Activated CD8-positive, alpha-beta T cell treated with anti-CD3 and anti-CD28 coated beads, Interleukin-2, amount 10 ng/mL, durations not matched to agents 7 days and 5 days (primary cell): Measurements from ENCODE around the gene SP9. TPM values are rescaled to one million over a fixed set of nuclear protein-coding genes. Genes with fewer than 3 reads are reported as not detected.
A peak's percentile ranks its signal among the peaks of the same experiment; 100 is the strongest.

ENCODE experiments used
- ATAC-seq: fragments of 150-1000 bp; cut with Tn5 transposase; one replicate; pipeline ENCODE4 v1.10.0; 2021; ENCODE audit warnings: moderate library complexity
- CTCF ChIA-PET: fragments of 350-600 bp; sonication (Branson Sonifier 250); formaldehyde crosslinking; loops from one replicate; lab custom pipeline; 2021; ENCODE audit warnings: antibody characterized with exemption; lab: Charles Lee
- POLR2A ChIA-PET: fragments of 350-600 bp; sonication (Branson Sonifier 250); formaldehyde crosslinking; loops from one replicate; lab custom pipeline; 2021; ENCODE audit warnings: antibody characterized with exemption; lab: Charles Lee
- DNase-seq: peaks from one replicate; pipeline ENCODE4 v3.0.0-alpha.2; 2020
- H3K27ac Mint-ChIP-seq: one replicate; pipeline ENCODE4 v1.8.0; 2021; ENCODE audit warnings: mild to moderate bottlenecking, mixed read lengths
- H3K27me3 Mint-ChIP-seq: one replicate; pipeline ENCODE4 v1.8.0; 2021; ENCODE audit warnings: low read depth, mixed read lengths
- H3K36me3 Mint-ChIP-seq: one replicate; pipeline ENCODE4 v1.8.0; 2021; ENCODE audit warnings: low read depth, mixed read lengths
- H3K4me1 Mint-ChIP-seq: one replicate; pipeline ENCODE4 v1.8.0; 2021; ENCODE audit warnings: low read depth, mixed read lengths
- H3K4me3 Mint-ChIP-seq: one replicate; pipeline ENCODE4 v1.8.0; 2021; ENCODE audit warnings: mild to moderate bottlenecking, mixed read lengths
- H3K9me3 Mint-ChIP-seq: one replicate; pipeline ENCODE4 v1.8.0; 2022; ENCODE audit warnings: mixed read lengths; ENCODE audit not compliant: insufficient read depth
- total RNA-seq, 2 experiments: library from RNA; stranded (reverse); gene quantifications; one replicate each; pipeline ENCODE4 v1.2.3, GENCODE V29; 2021

SP9 gene
- not detected for total RNA-seq

GRCh38 chr2:174334781-174335251 lies at the start of gene SP9:
TSS of gene SP9 (plus strand) at chr2:174334954. CDS start at chr2:174335093, 139 bp downstream.
- H3K36me3 Mint-ChIP-seq: peaks cover 5% of the 10 kb centered on the region
- peaks cover 36% of the 10 kb centered on the region for H3K4me1 Mint-ChIP-seq
- ChIA-PET CTCF (interaction anchor here (0.6 to 1.1 kb wide), 3 partner anchors 10 to 176 kb away, joined by 3 read pairs; no protein-coding TSS in a partner anchor), POLR2A (interaction anchor here (0.6 kb wide), 1 partner anchor 9 kb away, joined by 3 read pairs; no protein-coding TSS in a partner anchor)
- H3K27ac Mint-ChIP-seq: peak within 1 kb of the TSS; percentile 67
- H3K9me3 Mint-ChIP-seq: no peaks in the 10 kb centered on the region
- H3K27me3 Mint-ChIP-seq: peaks cover 78% of the 10 kb centered on the region
- ATAC-seq: peak; percentile 21
- DNase-seq: no peak
- H3K4me3 Mint-ChIP-seq: peak within 1 kb of the TSS; percentile 63

DNA sequence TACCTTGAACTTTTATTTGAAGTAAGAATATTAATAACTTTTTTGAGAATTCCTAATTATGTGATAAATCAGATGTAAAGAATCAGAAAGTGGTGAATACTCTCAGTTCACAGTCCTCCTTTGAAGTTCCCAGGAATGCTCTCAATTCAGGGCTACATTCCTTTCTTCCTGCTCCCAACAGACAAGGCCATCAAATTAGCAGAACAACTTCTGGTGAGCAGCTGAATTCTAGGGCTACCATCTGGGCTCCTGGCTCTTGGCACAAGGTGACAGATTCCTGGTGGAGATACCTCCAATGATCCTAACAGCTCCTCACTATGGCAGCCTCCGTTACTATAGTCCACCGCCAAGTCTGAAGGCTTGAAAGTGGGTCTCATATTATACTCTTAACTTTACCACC lies 48.6 kb upstream of the SP9 start:
- Mint-ChIP-seq H3K27ac (no peak overlapping the region), H3K9me3 (no peaks in the 10 kb centered on the region), H3K27me3 (peaks cover 40% of the 10 kb centered on the region), H3K4me1 (peaks cover 4% of the 10 kb centered on the region), H3K4me3 (no peak overlapping the region), H3K36me3 (no peaks in the 10 kb centered on the region)
- ChIA-PET POLR2A (no interaction called here), CTCF (no interaction called here)
- ATAC-seq (no peak), DNase-seq (no peak)

DNA sequence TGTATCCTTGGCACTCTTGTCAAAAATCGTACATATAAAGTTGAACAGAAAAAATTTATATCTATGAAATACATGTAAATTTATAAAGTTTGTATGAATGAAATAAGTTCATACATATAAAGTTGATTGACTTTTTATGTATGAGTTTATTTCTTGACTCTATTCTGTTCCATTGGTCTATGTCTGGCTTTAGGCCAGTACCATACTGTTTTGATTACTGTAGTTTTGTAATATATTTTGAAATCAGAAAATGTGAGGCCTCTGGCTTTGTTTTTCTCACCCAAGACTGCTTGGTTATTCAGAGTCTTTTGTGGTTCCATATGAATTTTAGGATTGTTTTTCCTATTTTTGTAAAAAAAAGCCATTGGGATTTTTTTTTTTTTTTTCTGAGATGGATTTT lies 41.8 kb upstream of the SP9 start:
- Mint-ChIP-seq H3K27me3 (peaks cover 22% of the 10 kb centered on the region), H3K4me1 (peaks cover 5% of the 10 kb centered on the region), H3K27ac (no peak overlapping the region), H3K4me3 (no peak overlapping the region), H3K36me3 (no peaks in the 10 kb centered on the region), H3K9me3 (peaks cover 4% of the 10 kb centered on the region)
- CTCF ChIA-PET: no interaction called here
- DNase-seq (no peak), ATAC-seq (no peak)
- POLR2A ChIA-PET: no interaction called here

DNA sequence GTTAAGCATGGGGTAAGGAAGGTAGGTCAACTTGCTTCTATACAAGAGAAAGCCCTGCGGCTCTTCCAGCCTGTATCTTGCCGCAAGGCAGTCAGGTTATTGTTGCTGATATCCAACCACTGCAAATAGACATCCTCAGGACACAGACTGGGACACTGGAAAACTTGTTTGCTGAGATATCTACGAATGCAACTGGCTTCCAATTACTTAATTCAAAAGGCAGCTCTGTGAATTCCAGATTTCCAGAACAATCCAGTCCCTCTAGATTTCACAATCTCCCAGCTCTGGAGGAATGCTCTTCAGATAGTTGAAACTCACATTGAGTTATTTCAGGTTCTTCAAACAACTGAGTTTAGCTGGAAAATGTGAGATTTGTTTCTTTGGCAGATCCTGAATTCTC lies 34.6 kb upstream of the SP9 start:
- POLR2A ChIA-PET: no interaction called here
- DNase-seq (no peak), ATAC-seq (no peak)
- Mint-ChIP-seq H3K27ac (no peak overlapping the region), H3K27me3 (peaks cover 21% of the 10 kb centered on the region), H3K9me3 (no peaks in the 10 kb centered on the region), H3K36me3 (no peaks in the 10 kb centered on the region), H3K4me1 (no peaks in the 10 kb centered on the region), H3K4me3 (no peak overlapping the region)
- CTCF ChIA-PET: no interaction called here

GRCh38 chr2:174312581-174313234 lies 22.0 kb upstream of the SP9 start:
- ChIA-PET POLR2A (no interaction called here), CTCF (no interaction called here)
- H3K9me3 Mint-ChIP-seq: no peaks in the 10 kb centered on the region
- H3K27me3 Mint-ChIP-seq: peaks cover 37% of the 10 kb centered on the region
- H3K4me1 Mint-ChIP-seq: no peaks in the 10 kb centered on the region
- ATAC-seq (no peak), DNase-seq (no peak)
- no peak overlapping the region for H3K4me3 Mint-ChIP-seq
- H3K27ac Mint-ChIP-seq: no peak overlapping the region
- no peaks in the 10 kb centered on the region for H3K36me3 Mint-ChIP-seq

- no peak overlapping the region for H3K4me3 Mint-ChIP-seq
- H3K4me1 Mint-ChIP-seq: peaks cover 13% of the 10 kb centered on the region
- POLR2A ChIA-PET: interaction anchor here (0.6 kb wide), 1 partner anchor 1186 kb away, joined by 3 read pairs; no protein-coding TSS in a partner anchor
These were observed 12.6 kb upstream of the SP9 start for GRCh38 chr2:174322149-174322548.

DNA sequence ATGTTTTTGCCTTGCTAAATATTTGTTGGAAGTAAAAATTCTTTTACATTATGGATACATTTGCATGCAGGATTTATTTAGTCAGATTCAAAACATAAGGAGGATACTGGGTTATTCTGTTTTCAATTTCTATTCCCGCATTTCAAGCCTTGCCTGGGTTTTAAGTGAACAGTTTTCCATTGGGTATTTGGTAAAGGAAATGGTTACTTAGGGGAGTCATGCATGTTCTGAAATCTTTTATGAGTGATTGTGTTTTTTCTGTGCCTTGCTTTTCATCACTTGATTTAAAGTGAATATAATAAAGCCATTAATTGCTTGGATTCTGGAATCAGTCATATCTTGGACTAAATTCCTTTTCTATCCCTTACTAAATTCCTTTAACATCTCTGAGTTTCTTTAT lies 12.0 kb upstream of the SP9 start:
- Mint-ChIP-seq H3K27ac (no peak overlapping the region), H3K4me1 (peaks cover 19% of the 10 kb centered on the region), H3K4me3 (no peak overlapping the region), H3K27me3 (peaks cover 61% of the 10 kb centered on the region), H3K36me3 (peaks cover 2% of the 10 kb centered on the region), H3K9me3 (no peaks in the 10 kb centered on the region)
- ChIA-PET POLR2A (no interaction called here), CTCF (no interaction called here)
- ATAC-seq (no peak), DNase-seq (no peak)

More at GRCh38 chr2:174322149-174322548, 12.6 kb upstream of the SP9 start:
- Mint-ChIP-seq H3K27ac (no peak overlapping the region), H3K36me3 (no peaks in the 10 kb centered on the region), H3K9me3 (no peaks in the 10 kb centered on the region), H3K27me3 (peaks cover 57% of the 10 kb centered on the region)
- CTCF ChIA-PET: no interaction called here
- ATAC-seq (no peak), DNase-seq (no peak)

DNA sequence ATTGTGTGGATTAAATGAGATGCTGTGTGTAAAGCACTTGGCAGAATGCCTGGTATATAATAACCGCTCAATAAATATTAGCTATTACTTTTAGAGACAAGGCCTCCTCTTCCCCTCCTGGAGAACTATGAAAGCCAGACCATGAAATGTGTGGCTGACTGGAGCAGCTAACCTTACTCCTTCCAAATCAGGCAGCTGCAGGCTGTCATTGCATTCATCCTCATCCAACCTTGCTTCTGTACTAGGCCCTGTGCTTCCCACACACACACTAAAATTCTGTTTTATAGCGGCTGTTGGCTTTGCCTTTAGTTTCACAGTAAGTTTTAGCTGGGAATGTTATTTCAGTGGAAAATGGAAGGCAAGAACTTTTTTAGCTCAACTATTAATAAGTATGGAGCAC lies 10.2 kb upstream of the SP9 start:
- ChIA-PET CTCF (interaction anchor here (0.8 to 3.4 kb wide), 7 partner anchors 10 to 186 kb away, joined by 3 to 18 read pairs (median 5); no protein-coding TSS in a partner anchor), POLR2A (no interaction called here)
- Mint-ChIP-seq H3K9me3 (no peaks in the 10 kb centered on the region), H3K27ac (no peak overlapping the region), H3K27me3 (peaks cover 71% of the 10 kb centered on the region), H3K4me3 (no peak overlapping the region), H3K4me1 (peaks cover 29% of the 10 kb centered on the region), H3K36me3 (peaks cover 3% of the 10 kb centered on the region)
- DNase-seq (no peak), ATAC-seq (no peak)

GRCh38 chr2:174325373-174326160 lies 9.2 kb upstream of the SP9 start:
- POLR2A ChIA-PET: interaction anchor here (0.6 to 0.8 kb wide), 2 partner anchors 10 to 11 kb away, joined by 3 read pairs; no protein-coding TSS in a partner anchor
- CTCF ChIA-PET: interaction anchor here (0.8 to 3.4 kb wide), 8 partner anchors 11 to 923 kb away, joined by 3 to 18 read pairs (median 4); no protein-coding TSS in a partner anchor

GRCh38 chr2:174326161-174327020 lies 8.4 kb upstream of the SP9 start:
- ATAC-seq (peak; percentile 65), DNase-seq (no peak)
- no peak overlapping the region for H3K27ac Mint-ChIP-seq
- CTCF ChIA-PET: interaction anchor here (0.7 to 3.4 kb wide), 6 partner anchors 10 to 1296 kb away, joined by 3 to 18 read pairs (median 5); no protein-coding TSS in a partner anchor
- peaks cover 29% of the 10 kb centered on the region for H3K4me1 Mint-ChIP-seq
- H3K36me3 Mint-ChIP-seq: peaks cover 3% of the 10 kb centered on the region
- H3K4me3 Mint-ChIP-seq: peak overlapping the region; percentile 66
- POLR2A ChIA-PET: interaction anchor here (0.6 to 0.8 kb wide), 2 partner anchors 9 to 11 kb away, joined by 3 read pairs; no protein-coding TSS in a partner anchor
- H3K9me3 Mint-ChIP-seq: no peaks in the 10 kb centered on the region
- peaks cover 79% of the 10 kb centered on the region for H3K27me3 Mint-ChIP-seq

More at GRCh38 chr2:174325373-174326160, 9.2 kb upstream of the SP9 start:
- H3K4me1 Mint-ChIP-seq: peaks cover 29% of the 10 kb centered on the region
- ATAC-seq (no peak), DNase-seq (no peak)
- peak overlapping the region; percentile 66 for H3K4me3 Mint-ChIP-seq
- H3K27me3 Mint-ChIP-seq: peaks cover 76% of the 10 kb centered on the region
- no peaks in the 10 kb centered on the region for H3K9me3 Mint-ChIP-seq
- peaks cover 3% of the 10 kb centered on the region for H3K36me3 Mint-ChIP-seq
- no peak overlapping the region for H3K27ac Mint-ChIP-seq
